Kasumi-1 (cell line): ENCODE results near the gene ABCB9.
"Not testable (repeated sequence)": the region's sequence is repeated elsewhere in the genome, so short reads cannot be mapped to it uniquely, and the experiment has no call there.

Experiments
- DNase-seq, 2 experiments: peaks; one replicate each; lab custom pipeline; 2025; lab: John Stamatoyannopoulos, UW

ABCB9 gene

GRCh38 chr12:122895320-122895703 lies 71.0 kb downstream of the ABCB9 start:
- no peak for DNase-seq

GRCh38 chr12:122894193-122895121 lies 71.8 kb downstream of the ABCB9 start:
- peak in 1 of 2 experiments; percentile 39 for DNase-seq

- no peak for DNase-seq
Observed at GRCh38 chr12:122893208-122894153, 72.8 kb downstream of the ABCB9 start.

- not testable (repeated sequence) for DNase-seq
Observed at GRCh38 chr12:122892724-122893123, 73.5 kb downstream of the ABCB9 start.

GRCh38 chr12:122891661-122892525 lies 74.4 kb downstream of the ABCB9 start:
- DNase-seq: peak; percentile 64 to 79

GRCh38 chr12:122889761-122890520 lies 76.3 kb downstream of the ABCB9 start:
- peak; percentile 71 to 84 for DNase-seq

- DNase-seq: peak; percentile 73
Observed at GRCh38 chr12:122888232-122888752, 78.0 kb downstream of the ABCB9 start.

- DNase-seq: no peak
Observed at GRCh38 chr12:122887819-122888212, 78.4 kb downstream of the ABCB9 start.

- no peak for DNase-seq
Observed at GRCh38 chr12:122886851-122887818, 79.1 kb downstream of the ABCB9 start.

GRCh38 chr12:122886161-122886560 lies 80.1 kb downstream of the ABCB9 start:
- no peak for DNase-seq

- DNase-seq: no peak
Observed at GRCh38 chr12:122884860-122885259, 81.4 kb downstream of the ABCB9 start.

GRCh38 chr12:122884091-122884826 lies 82.0 kb downstream of the ABCB9 start:
- DNase-seq: no peak

GRCh38 chr12:122882908-122883558 lies 83.2 kb downstream of the ABCB9 start:
- no peak for DNase-seq

GRCh38 chr12:122880668-122881067 lies 85.6 kb downstream of the ABCB9 start:
- peak; percentile 69 to 73 for DNase-seq

- DNase-seq: no peak
Observed at GRCh38 chr12:122880155-122880667, 86.1 kb downstream of the ABCB9 start.
